Measurements from ENCODE around the gene PAEP.

DNA sequence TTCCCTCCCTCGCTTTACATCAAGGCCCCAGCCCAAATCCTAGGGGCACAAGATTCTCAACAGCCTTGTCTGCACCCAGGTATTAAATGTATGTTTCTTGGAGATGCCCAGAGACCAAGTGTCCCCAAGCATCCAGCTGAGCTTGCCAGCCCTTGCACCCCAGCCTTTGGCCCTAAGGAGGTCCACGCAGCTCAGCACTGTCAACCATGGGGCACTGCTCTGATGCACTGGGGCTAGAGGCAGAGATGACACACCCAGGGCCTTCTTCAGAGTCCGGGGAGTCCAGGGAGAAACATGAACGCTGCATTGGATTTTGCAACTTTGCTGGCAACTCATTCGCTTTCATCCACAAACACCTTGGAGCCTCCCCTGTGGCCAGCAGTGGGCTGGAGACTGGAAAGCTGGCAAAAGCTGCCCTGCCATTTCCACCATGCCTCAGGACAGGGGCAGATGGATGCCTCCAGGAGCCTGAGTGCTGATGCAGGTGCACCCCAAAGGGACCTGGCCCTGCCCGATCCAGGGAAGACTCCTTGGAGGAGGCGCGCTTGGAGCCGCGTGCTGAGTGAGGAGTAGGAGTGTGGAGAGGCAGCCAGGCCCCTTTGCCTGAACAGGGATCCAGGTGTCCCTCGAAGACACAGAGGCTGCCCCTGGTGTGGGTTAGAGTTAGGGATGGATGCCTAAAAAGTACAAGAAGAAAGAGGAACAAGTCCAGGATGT lies 19.3 kb downstream of the PAEP start:
- TF ChIP-seq ZNF384 (IDR thresholded peaks at IDR 0.05) (no peak), FOXM1 (IDR thresholded peaks at IDR 0.05; ENCODE audit: borderline replicate concordance) (no peak), SUZ12 (IDR thresholded peaks at IDR 0.05) (no peak), CTBP1 (IDR thresholded peaks at IDR 0.05; ENCODE audit: borderline replicate concordance) (no peak), TARDBP (IDR thresholded peaks at IDR 0.05) (no peak), BHLHE40 (IDR thresholded peaks at IDR 0.05; ENCODE audit: borderline replicate concordance) (no peak), SP1 (IDR thresholded peaks at IDR 0.05) (no peak), FOXK2 (IDR thresholded peaks at IDR 0.05) (no peak), ARNT (IDR thresholded peaks at IDR 0.05) (no peak), PKNOX1 (IDR thresholded peaks at IDR 0.05) (no peak), FOXA1 (IDR thresholded peaks at IDR 0.05) (no peak), NFRKB (IDR thresholded peaks at IDR 0.05) (no peak)

Measured in HEK293T (cell line).